Posterior vena cava (tissue), 2 donors: ENCODE data around the gene PCDHGA3. TPM values are rescaled to one million over a fixed set of nuclear protein-coding genes. Genes with fewer than 3 reads are reported as not detected.
"Not testable (repeated sequence)": the region's sequence is repeated elsewhere in the genome, so short reads cannot be mapped to it uniquely, and the experiment has no call there.

Experiments
- DNase-seq: peaks from one replicate; pipeline ENCODE4 v3.0.0-alpha.2; 2020; ENCODE audit warnings: low spot score
- intact Hi-C, 2 donors: fragments of 100-400 bp; cut with DNase I; formaldehyde crosslinking; loops; one replicate each; pipeline versions ENCODE4 v1.14.1 to v1.14.2; 2022 to 2023
- total RNA-seq, 2 donors: library from RNA; stranded (reverse); fragmentation: NEBNext Ultra II Directional; extraction: Animal tissue kit (Norgen Biotek cat#: 25700); gene quantifications; one replicate each; pipeline ENCODE4 v1.2.1, GENCODE V29; 2021
- donor health status: DM: yes; HTN: yes; CAD: no.
- donor health status: DM: yes; HTN: yes; CAD: no.

PCDHGA3 gene
- total RNA-seq, 2 donors from 2014 or later, result 2.0 to 3.0 TPM

GRCh38 chr5:141343953-141344463 is 379 bp downstream of the PCDHGA3 start:
- no peak for DNase-seq
- intact Hi-C loops, result no loop called here

GRCh38 chr5:141345327-141345726 is 1.7 kb downstream of the PCDHGA3 start:
- intact Hi-C loops, result no loop called here
- peak; percentile 36 for DNase-seq

DNA sequence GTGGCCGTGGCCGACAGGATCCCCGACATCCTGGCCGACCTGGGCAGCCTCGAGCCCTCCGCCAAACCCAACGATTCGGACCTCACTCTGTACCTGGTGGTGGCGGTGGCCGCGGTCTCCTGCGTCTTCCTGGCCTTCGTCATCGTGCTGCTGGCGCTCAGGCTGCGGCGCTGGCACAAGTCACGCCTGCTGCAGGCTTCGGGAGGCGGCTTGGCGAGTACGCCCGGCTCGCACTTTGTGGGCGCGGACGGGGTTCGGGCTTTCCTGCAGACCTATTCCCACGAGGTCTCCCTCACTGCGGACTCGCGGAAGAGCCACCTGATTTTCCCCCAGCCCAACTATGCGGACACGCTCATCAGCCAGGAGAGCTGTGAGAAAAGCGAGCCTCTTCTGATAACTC is 2.4 kb downstream of the PCDHGA3 start:
- intact Hi-C loops, result not testable (repeated sequence)
- peak; percentile 47 for DNase-seq

DNA sequence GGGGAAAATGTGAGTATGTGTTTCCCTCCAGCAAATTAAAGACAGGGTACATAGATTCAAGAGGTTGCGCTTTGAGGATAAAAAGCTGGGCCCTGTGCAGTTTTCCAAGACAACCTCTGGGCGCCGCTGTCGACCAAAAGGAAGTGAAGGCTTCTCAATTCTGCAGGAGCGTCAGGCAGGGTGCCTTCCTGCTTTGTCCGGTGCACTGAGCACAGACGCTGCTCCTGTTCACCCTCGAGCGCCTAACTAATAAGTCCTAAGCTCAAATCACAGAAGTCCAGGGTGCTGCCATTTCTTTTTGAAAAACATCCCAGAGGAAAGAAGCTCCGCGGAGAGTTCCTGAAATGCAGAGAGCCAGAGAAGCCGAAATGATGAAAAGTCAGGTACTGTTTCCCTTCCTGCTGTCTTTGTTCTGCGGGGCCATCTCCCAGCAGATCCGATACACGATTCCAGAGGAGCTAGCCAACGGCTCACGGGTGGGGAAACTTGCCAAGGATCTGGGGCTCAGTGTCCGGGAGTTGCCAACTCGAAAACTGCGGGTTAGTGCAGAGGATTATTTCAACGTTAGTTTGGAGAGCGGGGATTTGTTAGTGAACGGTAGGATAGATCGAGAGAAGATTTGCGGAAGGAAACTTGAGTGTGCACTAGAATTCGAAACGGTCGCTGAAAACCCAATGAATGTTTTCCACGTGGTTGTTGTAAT is 6.4 kb downstream of the PCDHGA3 start, which contains the start of gene PCDHGB1:
TSS of gene PCDHGB1 (plus strand) at position 183 of the 703 bp plus-strand sequence. CDS start at position 345, 162 bp downstream.
- no peak for DNase-seq
- intact Hi-C loops, result no loop called here

- intact Hi-C loops, result no loop called here
- DNase-seq, result no peak
Measured at GRCh38 chr5:141351591-141351990, 8.0 kb downstream of the PCDHGA3 start.

DNA sequence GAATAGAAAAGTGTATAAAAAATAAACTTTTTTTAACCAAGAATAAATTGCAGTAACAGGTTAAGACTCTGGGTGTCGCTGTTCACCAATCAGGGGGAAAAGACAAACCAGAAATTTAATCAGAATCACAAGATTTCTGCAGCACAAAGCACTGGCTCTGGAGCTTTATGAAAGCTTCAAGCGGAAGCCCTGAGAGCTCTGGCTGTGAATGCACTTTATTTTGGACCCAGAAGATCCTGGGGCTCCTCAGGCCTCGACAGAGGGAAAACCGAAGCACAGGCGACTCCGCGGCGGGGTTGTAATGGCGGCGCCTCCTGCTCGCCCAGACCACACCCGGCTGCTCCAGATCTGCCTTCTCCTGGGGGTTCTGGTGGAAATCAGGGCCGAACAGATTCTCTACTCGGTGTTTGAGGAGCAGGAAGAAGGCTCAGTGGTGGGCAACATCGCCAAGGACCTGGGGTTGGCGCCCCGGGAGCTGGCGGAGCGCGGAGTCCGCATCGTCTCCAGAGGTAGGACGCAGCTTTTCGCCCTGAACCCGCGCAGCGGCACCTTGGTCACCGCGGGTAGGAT is 11.4 kb downstream of the PCDHGA3 start, which contains the start of gene PCDHGA4:
TSS of gene PCDHGA4 (plus strand) at position 122 of the 570 bp plus-strand sequence. CDS start at position 209, 87 bp downstream.
- intact Hi-C loops, result no loop called here
- DNase-seq, result no peak

DNA sequence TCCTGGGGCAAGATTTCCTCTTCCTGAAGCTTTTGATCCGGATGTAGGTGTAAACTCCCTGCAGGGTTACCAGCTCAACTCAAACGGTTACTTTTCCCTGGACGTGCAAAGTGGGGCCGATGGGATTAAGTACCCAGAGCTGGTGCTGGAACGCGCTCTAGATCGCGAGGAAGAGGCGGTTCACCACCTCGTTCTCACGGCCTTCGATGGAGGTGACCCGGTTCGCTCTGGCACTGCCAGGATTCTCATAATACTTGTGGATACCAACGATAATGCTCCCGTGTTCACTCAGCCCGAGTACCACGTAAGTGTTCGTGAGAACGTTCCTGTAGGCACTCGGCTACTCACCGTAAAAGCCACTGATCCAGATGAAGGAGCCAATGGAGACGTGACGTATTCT is 12.0 kb downstream of the PCDHGA3 start:
- intact Hi-C loops, result no loop called here
- DNase-seq, result no peak

- intact Hi-C loops, result no loop called here
- no peak for DNase-seq
Measured at GRCh38 chr5:141356133-141356532, 12.5 kb downstream of the PCDHGA3 start.

GRCh38 chr5:141356950-141357349 is 13.3 kb downstream of the PCDHGA3 start:
- intact Hi-C loops, result no loop called here
- no peak for DNase-seq

DNA sequence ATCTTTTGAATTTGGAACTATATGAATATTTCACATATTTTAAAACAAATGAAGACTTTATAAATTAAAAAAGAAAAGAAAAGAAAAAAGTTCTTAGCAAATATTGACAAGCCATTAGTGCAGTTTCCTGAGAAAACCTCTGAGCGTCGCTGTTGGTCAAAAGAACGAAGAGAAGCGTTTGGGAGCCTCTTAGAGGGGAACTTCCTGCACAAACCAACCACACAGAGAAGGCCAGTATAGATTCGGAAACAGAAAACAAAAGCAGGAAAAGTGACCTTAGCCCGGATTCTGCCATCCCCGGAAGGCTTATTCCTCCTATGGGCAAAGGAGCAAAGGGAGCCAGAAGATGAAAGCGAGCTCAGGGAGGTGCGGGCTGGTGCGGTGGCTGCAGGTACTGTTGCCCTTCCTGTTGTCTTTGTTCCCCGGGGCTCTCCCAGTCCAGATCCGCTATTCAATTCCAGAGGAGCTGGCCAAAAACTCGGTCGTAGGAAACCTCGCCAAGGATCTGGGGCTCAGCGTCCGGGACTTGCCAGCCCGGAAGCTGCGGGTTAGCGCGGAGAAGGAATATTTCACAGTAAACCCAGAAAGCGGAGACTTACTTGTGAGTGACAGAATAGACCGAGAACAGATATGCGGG is 16.3 kb downstream of the PCDHGA3 start, which contains the start of gene PCDHGB2:
TSS of gene PCDHGB2 (plus strand) at position 205 of the 637 bp plus-strand sequence. CDS start at position 347, 142 bp downstream.
- no peak for DNase-seq
- intact Hi-C loops, result no loop called here

DNA sequence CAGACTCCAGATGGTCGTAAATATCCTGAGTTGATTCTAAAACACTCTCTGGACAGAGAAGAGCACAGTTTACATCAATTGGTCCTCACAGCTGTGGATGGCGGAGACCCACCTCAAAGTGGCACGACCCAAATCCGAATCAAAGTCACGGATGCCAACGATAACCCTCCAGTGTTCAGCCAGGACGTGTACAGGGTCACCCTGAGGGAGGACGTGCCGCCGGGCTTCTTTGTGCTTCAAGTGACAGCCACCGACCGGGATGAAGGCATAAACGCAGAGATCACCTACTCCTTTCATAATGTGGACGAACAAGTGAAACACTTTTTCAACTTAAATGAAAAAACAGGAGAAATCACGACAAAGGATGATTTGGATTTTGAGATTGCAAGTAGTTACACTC is 17.1 kb downstream of the PCDHGA3 start:
- DNase-seq, result no peak
- intact Hi-C loops, result no loop called here

GRCh38 chr5:141362719-141363118 is 19.1 kb downstream of the PCDHGA3 start:
- no peak for DNase-seq
- intact Hi-C loops, result loop anchor here in 1 of 2 donors (2.0 kb wide), 1 partner anchor 26 kb away; no protein-coding TSS in a partner anchor

DNA sequence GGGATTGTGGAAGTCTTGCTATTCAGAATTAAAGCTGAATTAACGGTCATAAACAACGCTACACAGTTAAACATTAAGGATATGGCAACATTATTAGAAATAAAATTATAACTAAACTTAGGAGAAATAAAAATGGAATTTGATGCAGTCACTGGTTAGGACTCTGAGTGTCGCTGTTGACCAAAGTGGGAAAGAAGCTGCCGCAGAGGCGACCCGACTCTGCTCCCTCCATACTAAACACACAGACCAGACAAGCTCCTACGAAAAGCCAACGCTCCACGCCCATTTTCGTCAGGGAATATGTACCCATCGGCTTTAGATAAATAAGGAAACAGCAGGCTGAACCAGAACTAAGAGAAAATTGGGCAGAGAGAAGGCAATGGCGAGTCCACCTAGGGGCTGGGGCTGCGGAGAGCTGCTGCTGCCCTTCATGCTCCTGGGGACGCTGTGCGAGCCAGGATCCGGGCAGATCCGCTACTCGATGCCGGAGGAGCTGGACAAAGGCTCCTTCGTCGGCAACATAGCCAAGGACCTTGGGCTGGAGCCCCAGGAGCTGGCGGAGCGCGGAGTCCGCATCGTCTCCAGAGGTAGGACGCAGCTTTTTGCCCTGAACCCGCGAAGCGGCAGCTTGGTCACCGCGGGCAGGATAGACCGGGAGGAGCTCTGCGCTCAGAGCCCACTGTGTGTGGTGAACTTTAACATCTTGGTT is 20.5 kb downstream of the PCDHGA3 start, which contains the start of gene PCDHGA5:
TSS of gene PCDHGA5 (plus strand) at position 211 of the 709 bp plus-strand sequence. CDS start at position 380, 169 bp downstream.
- no peak for DNase-seq
- intact Hi-C loops, result loop anchor here in 1 of 2 donors (2.0 kb wide), 1 partner anchor 27 kb away; no protein-coding TSS in a partner anchor

DNA sequence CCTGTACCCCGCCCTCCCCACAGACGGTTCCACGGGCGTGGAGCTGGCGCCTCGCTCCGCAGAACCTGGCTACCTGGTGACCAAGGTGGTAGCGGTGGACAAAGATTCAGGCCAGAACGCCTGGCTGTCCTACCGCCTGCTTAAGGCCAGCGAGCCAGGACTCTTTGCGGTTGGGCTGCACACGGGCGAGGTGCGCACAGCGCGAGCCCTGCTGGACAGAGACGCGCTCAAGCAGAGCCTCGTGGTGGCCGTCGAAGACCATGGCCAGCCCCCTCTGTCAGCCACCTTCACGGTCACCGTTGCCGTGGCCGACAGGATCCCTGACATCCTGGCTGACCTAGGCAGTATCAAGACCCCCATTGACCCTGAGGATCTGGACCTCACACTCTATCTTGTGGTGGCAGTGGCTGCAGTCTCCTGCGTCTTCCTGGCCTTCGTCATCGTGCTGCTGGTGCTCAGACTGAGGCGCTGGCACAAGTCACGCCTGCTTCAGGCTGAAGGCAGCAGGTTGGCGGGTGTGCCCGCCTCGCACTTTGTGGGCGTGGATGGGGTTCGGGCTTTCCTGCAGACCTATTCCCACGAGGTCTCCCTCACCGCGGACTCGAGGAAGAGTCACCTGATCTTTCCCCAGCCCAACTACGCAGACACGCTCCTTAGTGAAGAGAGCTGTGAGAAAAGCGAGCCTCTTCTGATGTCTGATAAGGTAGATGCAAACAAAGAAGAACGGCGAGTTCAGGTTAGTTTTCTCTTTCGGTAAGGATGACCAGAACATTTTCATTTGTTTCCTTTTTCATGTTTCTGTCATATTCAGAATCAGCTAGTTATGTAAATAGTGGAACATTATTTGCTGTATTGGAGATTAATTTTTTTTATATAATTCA is 22.6 kb downstream of the PCDHGA3 start:
- intact Hi-C loops, result no loop called here
- DNase-seq, result no peak

- DNase-seq, result no peak
- intact Hi-C loops, result no loop called here
Measured at GRCh38 chr5:141369994-141370848, 26.6 kb downstream of the PCDHGA3 start, which contains the start of gene PCDHGB3. PCDHGB3 (plus strand) TSS chr5:141370242; CDS start chr5:141370395, 153 bp downstream.

DNA sequence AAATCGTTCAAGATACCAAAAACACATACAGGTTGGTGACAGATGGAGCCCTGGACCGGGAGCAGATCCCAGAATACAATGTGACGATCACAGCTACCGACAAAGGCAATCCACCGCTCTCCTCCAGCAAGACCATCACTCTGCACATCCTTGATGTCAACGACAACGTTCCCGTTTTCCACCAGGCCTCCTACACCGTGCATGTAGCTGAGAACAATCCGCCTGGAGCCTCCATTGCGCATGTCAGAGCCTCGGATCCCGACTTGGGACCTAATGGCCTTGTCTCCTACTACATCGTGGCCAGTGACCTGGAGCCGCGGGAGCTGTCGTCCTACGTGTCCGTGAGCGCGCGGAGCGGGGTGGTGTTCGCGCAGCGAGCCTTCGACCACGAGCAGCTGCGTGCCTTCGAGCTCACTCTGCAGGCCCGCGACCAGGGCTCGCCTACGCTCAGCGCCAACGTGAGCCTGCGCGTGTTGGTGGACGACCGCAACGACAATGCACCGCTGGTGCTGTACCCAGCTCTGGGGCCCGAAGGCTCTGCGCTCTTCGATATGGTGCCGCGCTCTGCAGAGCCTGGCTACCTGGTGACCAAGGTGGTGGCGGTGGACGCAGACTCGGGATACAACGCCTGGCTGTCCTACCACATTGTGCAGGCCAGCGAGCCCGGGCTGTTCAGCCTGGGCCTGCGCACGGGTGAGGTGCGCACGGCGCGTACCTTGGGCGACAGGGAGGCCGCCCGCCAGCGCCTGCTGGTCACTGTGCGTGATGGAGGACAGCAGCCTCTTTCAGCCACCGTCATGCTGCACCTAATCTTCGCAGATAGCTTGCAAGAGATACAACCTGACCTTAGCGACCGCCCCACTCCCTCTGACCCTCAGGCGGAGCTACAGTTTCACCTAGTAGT is 28.2 kb downstream of the PCDHGA3 start:
- intact Hi-C loops, result no loop called here

More for the DNA sequence above, 28.2 kb downstream of the PCDHGA3 start:
- DNase-seq, result no peak
